Gastrocnemius medialis (tissue), 4 donors: Measurements from ENCODE around the gene CRIP1.

Experiments used
- CTCF ChIP-seq, 5 experiments: fragments of 450-650 bp in 3 of 5; fragments of 200-600 bp in 2 of 5; sonication (generic) in 2 of 5; IDR thresholded peaks in 4 of 5; conservative IDR thresholded peaks in 1 of 5; 1 replicate in 4 of 5; 2 replicates in 1 of 5; pipeline ENCODE4 v1.5.1; 2016 to 2019; ENCODE audit warnings: antibody characterized with exemption in 5 of 5, mild to moderate bottlenecking in 3 of 5, moderate library complexity in 3 of 5
- POLR2A ChIP-seq, 2 donors: fragments of 450-650 bp; IDR thresholded peaks; one replicate each; pipeline ENCODE4 v1.6.1; 2017; ENCODE audit warnings: antibody characterized with exemption in 2 of 2, mild to moderate bottlenecking in 2 of 2, moderate library complexity in 2 of 2

GRCh38 chr14:105494606-105494929 is 7.9 kb downstream of the CRIP1 start:
- TF ChIP-seq CTCF (IDR thresholded peaks at IDR 0.05 in 4 of 5, conservative IDR thresholded peaks at IDR 0.05 in 1 of 5) (no peak), POLR2A (IDR thresholded peaks at IDR 0.05) (no peak)
